H1 (cell line): ENCODE results near the gene GCC1. TPM values are rescaled to one million over a fixed set of nuclear protein-coding genes. Genes with fewer than 3 reads are reported as not detected.

Source experiments
- CTCF ChIA-PET: fragments of 300-600 bp; sonication (Branson Sonifier 250); formaldehyde crosslinking; loops from one replicate; lab custom pipeline; 2021; ENCODE audit not compliant: partially characterized antibody; lab: Charles Lee
- POLR2A ChIA-PET: fragments of 300-600 bp; sonication (Branson Sonifier 250); formaldehyde crosslinking; loops from one replicate; lab custom pipeline; 2021; ENCODE audit warnings: inconsistent platforms; ENCODE audit not compliant: partially characterized antibody; lab: Charles Lee
- DNase-seq, 2 experiments: peaks; one replicate each; pipeline versions ENCODE4 v3.0.0 to v3.0.0-alpha.2; 2010 to 2022; ENCODE audit warnings: low spot score in 2 of 2, low read depth in 1 of 2, mixed read lengths in 1 of 2
- FAIRE-seq: peaks from 2 replicates; lab custom pipeline; 2011; peaks lifted over from hg19 to GRCh38; lab: Jason Lieb, UNC
- H2AFZ ChIP-seq: 2 replicates; pipeline ENCODE4 v1.8.1; 2012; ENCODE audit warnings: low read length, inconsistent platforms
- H2AK5ac ChIP-seq: 2 replicates; pipeline ENCODE4 v1.6.1; 2013; ENCODE audit warnings: low read depth, low read length
- H2BK120ac ChIP-seq: replicated peaks from 2 replicates; pipeline ENCODE3; 2013; ENCODE audit warnings: low read depth, low read length, inconsistent platforms
- H2BK12ac ChIP-seq: 2 replicates; pipeline ENCODE4 v1.6.1; 2013; ENCODE audit warnings: low read depth, low read length
- H2BK15ac ChIP-seq: 2 replicates; pipeline ENCODE4 v1.6.1; 2013; ENCODE audit warnings: low read length
- H2BK20ac ChIP-seq: 2 replicates; pipeline ENCODE4 v1.6.1; 2013; ENCODE audit warnings: low read length
- H2BK5ac ChIP-seq: 2 replicates; pipeline ENCODE4 v1.6.1; 2013; ENCODE audit warnings: low read depth, low read length
- H3K14ac ChIP-seq: 2 replicates; pipeline ENCODE4 v1.6.1; 2013; ENCODE audit warnings: inconsistent platforms; ENCODE audit not compliant: insufficient read length
- H3K18ac ChIP-seq: 2 replicates; pipeline ENCODE4 v1.6.1; 2013; ENCODE audit warnings: low read length; ENCODE audit errors: extremely low read depth
- H3K23ac ChIP-seq: 2 replicates; pipeline ENCODE4 v1.6.1; 2013; ENCODE audit warnings: inconsistent platforms; ENCODE audit not compliant: insufficient read length
- H3K23me2 ChIP-seq: 2 replicates; pipeline ENCODE4 v1.6.1; 2013; ENCODE audit warnings: low read depth, low read length
- H3K27ac ChIP-seq: 2 replicates; pipeline ENCODE4 v1.6.1; 2011; ENCODE audit warnings: low read depth, low read length, inconsistent platforms
- H3K27me3 ChIP-seq, 4 experiments: replicated peaks in 1 of 4; 1 replicate in 1 of 4; 2 replicates in 3 of 4; pipeline versions ENCODE4 v1.6.1 to v1.8.1; 2011 to 2013; ENCODE audit warnings: low read length in 3 of 4, mild to moderate bottlenecking in 3 of 4, inconsistent platforms in 2 of 4, mixed read lengths in 2 of 4, moderate library complexity in 1 of 4; ENCODE audit not compliant: control insufficient read depth in 3 of 4, insufficient read depth in 3 of 4; ENCODE audit errors: extremely low read depth in 1 of 4
- H3K36me3 ChIP-seq, 4 experiments: 2 replicates each; pipeline versions ENCODE4 v1.6.1 to v1.8.1; 2011 to 2013; ENCODE audit warnings: mild to moderate bottlenecking in 4 of 4, low read length in 3 of 4, moderate library complexity in 2 of 4, control low read depth in 1 of 4, inconsistent platforms in 1 of 4; ENCODE audit not compliant: insufficient read depth in 4 of 4, control insufficient read depth in 2 of 4
- H3K4ac ChIP-seq: replicated peaks from 2 replicates; pipeline ENCODE3; 2013; ENCODE audit warnings: low read length, low read depth, mixed read lengths, inconsistent platforms; ENCODE audit not compliant: insufficient read length
- H3K4me1 ChIP-seq, 4 experiments: replicated peaks in 1 of 4; 1 replicate in 1 of 4; 2 replicates in 3 of 4; pipeline versions ENCODE4 v1.6.1 to v1.8.1; 2011 to 2013; ENCODE audit warnings: low read length in 3 of 4, inconsistent platforms in 2 of 4, mixed read lengths in 1 of 4; ENCODE audit not compliant: insufficient read depth in 4 of 4, control insufficient read depth in 3 of 4
- H3K4me2 ChIP-seq, 2 experiments: 2 replicates each; pipeline versions ENCODE4 v1.6.1 to v1.8.1; 2011 to 2013; ENCODE audit warnings: low read depth in 2 of 2, low read length in 2 of 2, control low read depth in 1 of 2, inconsistent platforms in 1 of 2, mild to moderate bottlenecking in 1 of 2; ENCODE audit not compliant: insufficient read depth in 1 of 2
- H3K4me3 ChIP-seq, 4 experiments: fragments of 200-600, 300-600 bp in 1 of 4; sonication (generic), shearing (Covaris generic), sonication (Bioruptor Twin) in 1 of 4; 2 replicates each; pipeline versions ENCODE4 v1.5.1 to v1.8.1; 2011 to 2016; ENCODE audit warnings: low read length in 4 of 4, low read depth in 3 of 4, control low read depth in 2 of 4, inconsistent platforms in 2 of 4, mild to moderate bottlenecking in 2 of 4, mixed read lengths in 1 of 4, moderate library complexity in 1 of 4; ENCODE audit not compliant: insufficient read depth in 2 of 4; ENCODE audit errors: extremely low read depth in 1 of 4
- H3K56ac ChIP-seq: replicated peaks from 2 replicates; pipeline ENCODE3; 2013; ENCODE audit warnings: low read depth, mild to moderate bottlenecking, mixed read lengths, low read length, inconsistent platforms; ENCODE audit not compliant: insufficient read length
- H3K79me1 ChIP-seq: 2 replicates; pipeline ENCODE4 v1.6.1; 2013; ENCODE audit warnings: low read depth, low read length, control low read depth
- H3K79me2 ChIP-seq, 2 experiments: 2 replicates each; pipeline versions ENCODE4 v1.6.1 to v1.8.1; 2012 to 2013; ENCODE audit warnings: low read length in 2 of 2, mild to moderate bottlenecking in 2 of 2, inconsistent platforms in 1 of 2; ENCODE audit not compliant: insufficient read depth in 2 of 2, control insufficient read depth in 1 of 2
- H3K9ac ChIP-seq, 4 experiments: replicated peaks in 1 of 4; 1 replicate in 1 of 4; 2 replicates in 3 of 4; pipeline versions ENCODE4 v1.6.1 to v1.8.1; 2011 to 2013; ENCODE audit warnings: low read depth in 3 of 4, low read length in 3 of 4, control low read depth in 2 of 4, mild to moderate bottlenecking in 2 of 4, moderate library complexity in 2 of 4, inconsistent platforms in 1 of 4; ENCODE audit errors: extremely low read depth in 1 of 4
- H3K9me3 ChIP-seq, 2 experiments: 2 replicates each; pipeline versions ENCODE4 v1.6.1 to v1.8.1; 2012 to 2013; ENCODE audit warnings: mild to moderate bottlenecking in 2 of 2, moderate library complexity in 2 of 2, control low read depth in 1 of 2, inconsistent platforms in 1 of 2, low read depth in 1 of 2, low read length in 1 of 2, mixed read lengths in 1 of 2; ENCODE audit not compliant: insufficient read depth in 2 of 2
- H4K20me1 ChIP-seq, 2 experiments: replicated peaks in 1 of 2; 2 replicates each; pipeline versions ENCODE3 to v1.8.1; 2011 to 2013; ENCODE audit warnings: inconsistent platforms in 2 of 2, low read length in 2 of 2, mild to moderate bottlenecking in 1 of 2; ENCODE audit not compliant: insufficient read depth in 2 of 2, control insufficient read depth in 1 of 2
- H4K5ac ChIP-seq: 2 replicates; pipeline ENCODE4 v1.6.1; 2013; ENCODE audit warnings: low read length, low read depth, mixed read lengths, inconsistent platforms; ENCODE audit not compliant: insufficient read length
- H4K8ac ChIP-seq: 2 replicates; pipeline ENCODE4 v1.8.0; 2013; ENCODE audit warnings: mild to moderate bottlenecking, moderate library complexity, low read length, inconsistent platforms; ENCODE audit not compliant: insufficient read depth; ENCODE audit errors: extremely low read depth
- H4K91ac ChIP-seq: replicated peaks from 2 replicates; pipeline ENCODE3; 2013; ENCODE audit warnings: low read length, mixed read lengths, inconsistent platforms; ENCODE audit not compliant: insufficient read length
- ASH2L ChIP-seq: fragments of 200-600, 300-600 bp; sonication (generic); IDR thresholded peaks from one replicate; pipeline ENCODE4 v1.7.1; 2017; ENCODE audit warnings: low read length
- ATF3 ChIP-seq: IDR thresholded peaks from 2 replicates; pipeline ENCODE4 v1.6.1; 2011; ENCODE audit warnings: low read depth, mild to moderate bottlenecking, low read length; ENCODE audit not compliant: insufficient read depth
- CTCF ChIP-seq, 3 experiments: IDR thresholded peaks; 1 replicate in 2 of 3; 2 replicates in 1 of 3; pipeline versions ENCODE4 v1.5.1 to v1.6.1; 2011; ENCODE audit warnings: low read length in 3 of 3, mild to moderate bottlenecking in 3 of 3, inconsistent platforms in 2 of 3, low read depth in 1 of 3, moderate library complexity in 1 of 3; ENCODE audit not compliant: insufficient read depth in 1 of 3; ENCODE audit errors: control extremely low read depth in 1 of 3
- KDM4A ChIP-seq: IDR thresholded peaks from one replicate; pipeline ENCODE4 v1.7.1; 2012; ENCODE audit warnings: low read depth, mild to moderate bottlenecking, moderate library complexity, low read length, inconsistent platforms; ENCODE audit not compliant: severe bottlenecking
- MAX ChIP-seq: IDR thresholded peaks from 2 replicates; pipeline ENCODE4 v1.6.1; 2012; ENCODE audit warnings: inconsistent platforms
- POLR2A ChIP-seq, 2 experiments: IDR thresholded peaks; 1 replicate in 1 of 2; 2 replicates in 1 of 2; pipeline ENCODE4 v1.6.1; 2011; ENCODE audit warnings: low read depth in 2 of 2, low read length in 2 of 2, mild to moderate bottlenecking in 2 of 2; ENCODE audit errors: control extremely low read depth in 1 of 2
- TEAD4 ChIP-seq: IDR thresholded peaks from 2 replicates; pipeline ENCODE4 v1.6.1; 2012; ENCODE audit warnings: low read depth, low read length, inconsistent platforms, mixed read lengths
- WGBS, 2 experiments: shearing (Covaris generic) in 1 of 2; methylation state at CpG; one replicate each; pipeline versions ENCODE4 v1.1.6 to v1.1.7; 2013 to 2015; ENCODE audit warnings: low lambda C conversion rate in 2 of 2, mixed read lengths in 2 of 2, inconsistent platforms in 1 of 2, low coverage in 1 of 2, missing lambda C conversion rate in 1 of 2; ENCODE audit not compliant: insufficient replicate concordance in 2 of 2, insufficient coverage in 1 of 2, insufficient read length in 1 of 2; ENCODE audit errors: extremely low coverage in 1 of 2, missing lambda C conversion rate in 1 of 2; 5-methylcytosine and 5-hydroxymethylcytosine counted together
- polyA plus RNA-seq, 7 experiments: library from polyadenylated mRNA; depleted of rRNA in 3 of 7; stranded (reverse) in 5 of 7; unstranded in 2 of 7; fragments of >200 nt in 5 of 7; fragments of 200-250 nt in 2 of 7; gene quantifications; 1 replicate in 5 of 7; 2 replicates in 1 of 7; 4 replicates in 1 of 7; pipeline versions ENCODE4 v1.2.1 to v1.2.3, GENCODE V29; 2011 to 2013; ENCODE audit warnings: missing spikeins in 2 of 7, mixed read lengths in 2 of 7
- total RNA-seq: library from RNA; stranded (reverse); fragmentation: NEBNext Ultra II Directional; extraction: Animal tissue kit (Norgen Biotek cat#: 25700); gene quantifications from 2 replicates; pipeline ENCODE4 v1.2.1, GENCODE V29; 2021

Gene GCC1
- total and polyA plus RNA-seq, 2 of the 8 experiments (the other 6 are each of a cell fraction or from before 2014, with no cell fraction given) = 3.3 to 15.0 TPM

GRCh38 chr7:127619681-127620405, 34.4 kb upstream of the GCC1 start:
- Histone ChIP-seq H3K9me3 (no peaks in the 10 kb centered on the region), H4K8ac (no peak overlapping the region), H2BK5ac (no peak overlapping the region; the same call in 1 of the 2 replicates), H3K18ac (peak overlapping the region; percentile 78), H3K4ac (no peak overlapping the region), H3K4me2 (peak overlapping the region; percentile 96 to 99), H2BK15ac (peak overlapping the region; percentile 47; the same call in 1 of the 2 replicates), H3K27me3 (peaks cover 9 to 31% (median 20%) of the 10 kb centered on the region in 4 experiments; a peak in 6 of 7 replicates), H3K14ac (no peak overlapping the region), H3K79me1 (no peaks in the 10 kb centered on the region), H3K9ac (no peak overlapping the region; a peak in 1 of 7 replicates), H3K23me2 (peaks cover 15% of the 10 kb centered on the region), H3K23ac (no peak overlapping the region), H2BK120ac (no peak overlapping the region), H3K4me3 (peak overlapping the region; percentile 46 to 79 (median 70)), H2BK12ac (no peak overlapping the region), H3K79me2 (no peaks in the 10 kb centered on the region), H4K91ac (no peak overlapping the region), H3K56ac (no peak overlapping the region), H3K4me1 (peaks cover 0 to 7% (median 3%) of the 10 kb centered on the region in 4 experiments; a peak in 3 of 7 replicates), H2AFZ (peak overlapping the region; percentile 100), H3K36me3 (no peaks in the 10 kb centered on the region), H4K20me1 (no peaks in the 10 kb centered on the region), H2AK5ac (no peak overlapping the region), H2BK20ac (no peak overlapping the region), H4K5ac (no peak overlapping the region), H3K27ac (no peak overlapping the region)
- DNase-seq (no peak), FAIRE-seq (no peak)
- ChIA-PET CTCF (interaction anchor here (0.7 to 9.2 kb wide), 23 partner anchors 8 to 316 kb away, joined by 3 to 115 read pairs (median 3); partner anchors contain the start of genes ARF5 and GCC1), POLR2A (interaction anchor here (0.6 to 2.1 kb wide), 7 partner anchors 9 to 44 kb away, joined by 4 to 14 read pairs (median 5); partner anchors contain the start of genes ARF5 and FSCN3)
- WGBS, 2 experiments = 27% methylated on average over 27 of the region's 27 CpGs; no CpG with 5 or more reads in 1 of the 2 experiments
- TF ChIP-seq ASH2L = no peak
- no peak for TF ChIP-seq TEAD4
- TF ChIP-seq KDM4A = peak; percentile 82
- TF ChIP-seq CTCF (IDR thresholded peaks at IDR 0.05; ENCODE audit: control extremely low read depth in 1 of 3, insufficient read depth in 1 of 3, low read depth in 1 of 3, low read length in 3 of 3) = peak; percentile 26 to 38 (median 36)
- TF ChIP-seq ATF3 = no peak
- TF ChIP-seq POLR2A (IDR thresholded peaks at IDR 0.05; ENCODE audit: control extremely low read depth in 1 of 2, low read depth in 2 of 2, low read length in 2 of 2) = 0 out of 3 replicates have a peak, but pooled peaks of 1 of the 2 experiments have one; percentile 24
- peak; percentile 46; the same call in 1 of the 2 replicates for TF ChIP-seq MAX
